GM21367 (cell line): ENCODE results near the gene DGAT2.
A peak's percentile ranks its signal among the peaks of the same experiment; 100 is the strongest.
"Not testable (repeated sequence)": the region's sequence is repeated elsewhere in the genome, so short reads cannot be mapped to it uniquely, and the experiment has no call there.

ENCODE experiments used
- ATAC-seq: cut with Tn5 transposase; IDR thresholded peaks from one replicate; pipeline ENCODE4 v1.9.1; 2021; ENCODE audit not compliant: unreplicated experiment

Gene DGAT2, protein sequence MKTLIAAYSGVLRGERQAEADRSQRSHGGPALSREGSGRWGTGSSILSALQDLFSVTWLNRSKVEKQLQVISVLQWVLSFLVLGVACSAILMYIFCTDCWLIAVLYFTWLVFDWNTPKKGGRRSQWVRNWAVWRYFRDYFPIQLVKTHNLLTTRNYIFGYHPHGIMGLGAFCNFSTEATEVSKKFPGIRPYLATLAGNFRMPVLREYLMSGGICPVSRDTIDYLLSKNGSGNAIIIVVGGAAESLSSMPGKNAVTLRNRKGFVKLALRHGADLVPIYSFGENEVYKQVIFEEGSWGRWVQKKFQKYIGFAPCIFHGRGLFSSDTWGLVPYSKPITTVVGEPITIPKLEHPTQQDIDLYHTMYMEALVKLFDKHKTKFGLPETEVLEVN

GRCh38 chr11:75768112-75768908 lies at the start of gene DGAT2:
TSS of gene DGAT2 (plus strand) at chr11:75768778. CDS start at chr11:75768992, 214 bp downstream.
- peak; percentile 67 for ATAC-seq

- no peak for ATAC-seq
These were observed 49.0 kb upstream of the DGAT2 start for GRCh38 chr11:75719340-75720239.

GRCh38 chr11:75720639-75721038 lies 47.9 kb upstream of the DGAT2 start:
- ATAC-seq: no peak

DNA sequence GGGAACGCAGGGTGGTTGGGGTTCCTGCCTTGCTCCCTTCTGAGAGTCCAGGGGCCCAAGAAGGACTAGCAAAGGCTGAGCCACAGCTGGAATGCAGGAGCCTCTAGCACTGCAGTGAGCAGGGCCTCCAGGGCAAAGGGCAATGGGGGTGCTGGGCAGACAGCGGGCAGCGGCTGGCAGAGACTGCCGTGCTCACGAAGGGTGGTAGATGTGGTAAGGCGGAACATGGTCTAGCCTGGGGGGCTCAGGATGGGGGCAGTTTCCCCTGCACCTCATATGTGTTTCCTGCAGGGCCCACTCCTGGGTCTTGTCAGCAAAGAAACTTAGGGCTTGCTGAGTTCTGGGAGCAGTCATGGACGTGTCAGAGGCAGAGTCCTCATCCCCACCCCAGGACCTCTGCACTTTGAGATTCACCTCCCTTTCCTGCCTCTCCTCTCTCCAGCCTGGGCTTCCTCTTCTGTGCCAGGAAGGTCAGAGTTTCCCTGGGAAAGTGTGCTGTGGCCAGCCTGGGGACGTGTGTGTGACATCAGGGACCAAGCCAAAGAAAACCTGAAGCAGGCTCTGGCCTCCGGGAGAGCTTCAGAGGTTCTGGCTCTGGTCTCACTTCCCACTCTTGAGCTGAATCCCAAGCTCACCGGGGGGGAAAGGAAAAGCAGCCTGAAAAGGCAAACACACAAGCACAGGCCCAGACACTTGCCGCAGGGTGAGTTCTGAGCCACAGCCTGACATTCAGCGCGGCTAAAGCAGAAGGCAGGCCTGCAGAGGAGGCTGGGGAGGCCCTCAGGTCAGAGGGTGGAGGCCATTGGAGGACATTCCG lies 46.5 kb upstream of the DGAT2 start:
- ATAC-seq: no peak

GRCh38 chr11:75722669-75723042 lies 45.9 kb upstream of the DGAT2 start:
- no peak for ATAC-seq

DNA sequence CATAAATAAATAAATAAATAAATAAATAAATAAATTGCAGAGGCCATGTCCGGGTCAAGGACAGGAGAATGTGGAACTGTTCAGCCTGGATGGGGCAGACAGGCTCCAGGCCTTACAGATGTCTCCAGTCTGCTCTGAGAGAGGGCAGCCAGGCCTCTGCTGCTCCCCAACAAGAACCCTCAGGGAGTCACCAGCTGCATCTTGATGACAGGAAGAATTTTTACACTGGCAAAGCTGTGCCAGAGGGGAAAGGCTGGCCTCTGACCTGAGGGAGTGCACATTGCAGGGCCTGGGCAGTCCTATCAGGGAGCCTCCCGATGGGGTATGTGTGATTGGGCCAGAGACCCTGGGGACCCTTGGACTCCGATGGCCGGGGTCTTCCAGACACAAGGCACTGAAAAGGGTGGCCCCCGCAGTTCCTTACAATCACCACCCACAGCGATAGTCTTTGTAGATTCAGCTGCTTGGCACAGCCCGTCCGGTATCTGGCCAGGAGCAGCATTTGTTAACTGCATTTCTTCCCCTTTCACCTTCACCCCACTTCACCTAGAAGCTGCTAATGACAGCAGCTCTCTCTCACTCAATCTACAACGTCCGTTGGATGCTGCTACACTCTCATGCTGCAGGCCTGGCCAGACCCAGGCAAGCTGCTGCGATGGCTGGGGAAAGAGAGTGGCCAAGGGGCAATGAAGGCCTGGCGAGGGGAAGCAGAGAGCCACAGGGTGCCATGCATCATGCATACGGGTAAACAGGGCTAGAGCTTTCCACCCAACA lies 42.8 kb upstream of the DGAT2 start:
- ATAC-seq: no peak

- no peak for ATAC-seq
These were observed 39.6 kb upstream of the DGAT2 start for GRCh38 chr11:75728992-75729391.

DNA sequence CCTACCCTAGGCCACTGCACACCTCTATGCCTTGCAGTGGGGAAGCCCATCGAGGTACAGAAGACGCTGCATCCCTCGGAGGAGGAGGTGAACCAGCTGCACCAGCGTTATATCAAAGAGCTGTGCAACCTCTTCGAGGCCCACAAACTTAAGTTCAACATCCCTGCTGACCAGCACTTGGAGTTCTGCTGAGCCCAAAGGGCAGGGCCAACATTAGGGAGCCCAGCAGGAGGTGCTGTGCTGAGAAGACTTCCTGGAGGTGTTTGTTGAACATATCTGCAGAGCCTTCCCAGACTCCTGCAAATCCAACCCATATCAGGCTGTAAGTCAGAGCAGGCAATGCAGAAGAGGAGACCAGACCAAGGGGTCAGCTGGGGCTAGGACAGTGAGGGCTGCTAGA lies 37.5 kb upstream of the DGAT2 start:
- no peak for ATAC-seq

GRCh38 chr11:75733071-75733430 lies 35.5 kb upstream of the DGAT2 start:
- ATAC-seq: no peak

- no peak for ATAC-seq
These were observed 35.0 kb upstream of the DGAT2 start for GRCh38 chr11:75733431-75734107.

- no peak for ATAC-seq
These were observed 33.9 kb upstream of the DGAT2 start for GRCh38 chr11:75734491-75735180.

GRCh38 chr11:75735181-75735845 lies 33.3 kb upstream of the DGAT2 start:
- ATAC-seq: no peak

DNA sequence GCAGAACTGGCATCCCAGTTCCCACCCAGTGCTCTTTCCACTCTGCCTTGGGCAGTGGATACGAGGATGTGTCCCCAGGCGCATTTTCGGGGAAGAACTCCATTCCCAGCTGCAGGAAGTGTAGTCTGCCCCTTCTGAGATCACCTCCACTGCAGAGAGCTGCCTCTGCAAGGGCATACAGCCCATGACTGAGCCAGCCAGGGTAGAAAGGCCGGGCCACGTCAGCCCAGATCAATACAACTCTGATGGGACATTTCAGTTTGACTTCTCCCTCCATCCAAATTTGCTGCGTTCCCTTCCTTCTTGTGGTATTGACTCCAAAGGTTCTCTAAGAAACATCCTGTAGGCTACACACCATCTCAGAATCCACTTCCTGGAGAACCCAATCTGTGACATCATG lies 31.3 kb upstream of the DGAT2 start:
- ATAC-seq: no peak

DNA sequence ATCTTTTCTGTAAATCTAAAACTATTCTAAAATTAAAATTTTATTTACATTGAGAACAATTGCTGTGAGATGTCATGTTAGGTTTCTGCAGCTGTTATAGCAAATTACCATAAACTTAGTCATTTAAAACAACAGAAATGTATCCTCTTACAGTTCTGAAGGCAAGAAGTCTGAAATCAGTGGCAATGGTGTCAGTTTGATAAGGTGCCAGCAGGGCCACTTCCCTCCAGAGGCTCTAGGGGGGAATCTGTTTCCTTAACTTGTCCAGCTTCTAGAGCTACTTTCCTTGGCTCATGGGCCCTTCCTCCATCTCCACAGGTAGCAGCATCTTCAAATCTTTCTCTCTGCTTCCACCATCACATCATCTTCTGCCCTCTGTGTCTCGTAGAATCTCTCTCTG lies 27.9 kb upstream of the DGAT2 start:
- ATAC-seq: no peak

- not testable (repeated sequence) for ATAC-seq
These were observed 25.4 kb upstream of the DGAT2 start for GRCh38 chr11:75743159-75743558.

DNA sequence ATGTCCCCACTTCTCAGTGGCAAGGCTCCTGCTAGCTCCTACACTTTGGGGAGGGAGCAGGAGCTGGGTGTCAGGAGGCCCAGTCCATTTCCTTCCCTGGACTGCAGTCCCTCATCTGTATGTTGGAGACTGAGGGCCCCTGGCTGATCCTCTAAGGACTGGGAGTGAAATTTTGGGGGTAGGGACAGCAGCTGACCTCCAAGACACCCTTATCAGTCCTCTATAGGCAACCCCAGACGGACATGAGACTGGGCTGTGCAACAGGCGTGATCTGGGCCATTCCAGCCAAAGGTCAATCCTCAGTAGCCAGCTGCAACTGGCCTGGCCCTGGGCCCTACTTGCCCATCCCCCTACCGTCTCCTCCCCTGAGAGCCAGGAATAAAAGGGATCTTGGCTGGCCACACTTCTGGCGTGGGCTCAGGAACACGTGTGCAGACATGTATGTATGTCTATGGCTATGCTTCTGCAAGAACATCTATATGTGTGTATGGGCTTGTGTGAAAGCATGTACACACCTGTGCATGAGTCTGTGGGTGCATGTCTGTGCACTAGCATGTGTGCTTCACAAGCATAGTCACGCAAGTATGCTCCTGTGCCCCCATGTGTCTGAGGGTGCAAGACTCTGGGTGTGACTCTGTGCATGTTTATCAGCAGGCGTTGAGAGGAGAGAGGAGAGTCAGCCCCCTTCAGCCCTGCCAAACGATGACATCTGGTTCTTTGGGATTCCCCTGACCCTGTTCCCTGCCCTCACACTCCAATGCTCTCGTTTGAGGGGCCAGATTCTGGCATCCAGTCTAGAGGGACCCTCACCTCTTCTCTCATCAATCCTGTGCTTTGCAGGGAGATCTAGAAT lies 24.6 kb upstream of the DGAT2 start:
- ATAC-seq: no peak

DNA sequence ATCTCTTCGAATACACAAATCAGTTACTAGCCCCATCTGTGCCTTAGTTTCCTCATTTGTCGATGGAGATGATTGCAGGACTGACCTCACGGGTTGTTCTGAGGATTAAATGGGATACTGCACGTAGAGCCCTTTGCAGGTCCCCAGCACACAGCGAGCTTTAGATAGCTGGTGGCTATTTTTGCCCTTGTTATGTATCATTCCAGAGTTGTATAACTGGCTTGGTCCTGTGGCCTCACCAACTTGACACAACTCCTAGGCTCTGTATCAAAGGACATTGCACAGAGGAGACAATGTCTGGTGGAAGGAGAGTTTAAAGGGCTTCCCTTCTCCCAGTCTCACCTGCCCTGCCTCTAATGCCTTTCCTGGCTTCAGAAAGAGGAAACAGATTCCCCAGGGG lies 22.8 kb upstream of the DGAT2 start:
- ATAC-seq: no peak
